Esophagus squamous epithelium (tissue), 5 donors: Measurements from ENCODE around the gene PRKCB. TPM values are rescaled to one million over a fixed set of nuclear protein-coding genes. Genes with fewer than 3 reads are reported as not detected.

Experiments
- DNase-seq: peaks from one replicate; lab custom pipeline; 2025; lab: John Stamatoyannopoulos, UW
- H3K27ac ChIP-seq, 4 donors: fragments of 200-600 bp; sonication (generic); one replicate each; pipeline ENCODE4 v1.5.1; 2016 to 2019; ENCODE audit warnings: mild to moderate bottlenecking in 1 of 4
- H3K27me3 ChIP-seq, 4 donors: fragments of 200-600 bp; sonication (generic); 1 replicate in 3 of 4; 2 replicates in 1 of 4; pipeline versions ENCODE4 v1.5.1 to v1.6.0; 2017 to 2021; ENCODE audit warnings: antibody characterized with exemption in 1 of 4
- H3K36me3 ChIP-seq, 3 donors: fragments of 200-600 bp; sonication (generic); one replicate each; pipeline ENCODE4 v1.5.1; 2016 to 2019
- H3K4me1 ChIP-seq, 3 donors: fragments of 200-600 bp; sonication (generic); one replicate each; pipeline ENCODE4 v1.5.1; 2017 to 2019
- H3K4me3 ChIP-seq, 4 donors: fragments of 200-600 bp; sonication (generic); 1 replicate in 3 of 4; 2 replicates in 1 of 4; pipeline ENCODE4 v1.5.1; 2016 to 2019; ENCODE audit warnings: mild to moderate bottlenecking in 2 of 4, moderate library complexity in 1 of 4
- H3K9me3 ChIP-seq, 3 donors: fragments of 200-600 bp; sonication (generic); one replicate each; pipeline ENCODE4 v1.5.1; 2016 to 2019
- POLR2A ChIP-seq, 4 donors: fragments of 450-650 bp; IDR thresholded peaks; one replicate each; pipeline ENCODE4 v1.6.1; 2017; ENCODE audit warnings: antibody characterized with exemption in 4 of 4, mild to moderate bottlenecking in 4 of 4, moderate library complexity in 3 of 4
- WGBS, 2 donors: methylation state at CpG; one replicate each; pipeline ENCODE4 v1.1.5; 2018; 5-methylcytosine and 5-hydroxymethylcytosine counted together
- intact Hi-C: fragments of 100-400 bp; cut with DNase I; formaldehyde crosslinking; loops from one replicate; pipeline ENCODE4 v1.15.0; 2022
- total RNA-seq, 4 donors: library from RNA; depleted of rRNA; stranded (reverse); fragments of >200 nt; gene quantifications; one replicate each; pipeline ENCODE4 v1.1.0, GENCODE V29; 2016
- TF ChIP-seq, protein P1 (sequence below), 6 experiments: fragments of 450-650 bp in 4 of 6; fragments of 200-600 bp in 2 of 6; sonication (generic) in 2 of 6; IDR thresholded peaks; one replicate each; pipeline ENCODE4 v1.5.1; 2016 to 2019; ENCODE audit warnings: antibody characterized with exemption in 6 of 6, mild to moderate bottlenecking in 4 of 6, moderate library complexity in 4 of 6
- donor health status: DM: yes; HTN: yes; CAD: no.

PRKCB gene
- total RNA-seq, 4 donors from 2014 or later = 0.38 to 4.0 (median 1.7) TPM

GRCh38 chr16:23796941-23797340, 38.8 kb upstream of the PRKCB start:
- Histone ChIP-seq H3K4me1 (no peaks in the 10 kb centered on the region), H3K4me3 (no peak overlapping the region), H3K9me3 (no peaks in the 10 kb centered on the region), H3K36me3 (no peaks in the 10 kb centered on the region), H3K27me3 (peaks cover 0 to 17% (median 0%) of the 10 kb centered on the region in 4 donors), H3K27ac (no peak overlapping the region)
- TF ChIP-seq, protein P1, sequence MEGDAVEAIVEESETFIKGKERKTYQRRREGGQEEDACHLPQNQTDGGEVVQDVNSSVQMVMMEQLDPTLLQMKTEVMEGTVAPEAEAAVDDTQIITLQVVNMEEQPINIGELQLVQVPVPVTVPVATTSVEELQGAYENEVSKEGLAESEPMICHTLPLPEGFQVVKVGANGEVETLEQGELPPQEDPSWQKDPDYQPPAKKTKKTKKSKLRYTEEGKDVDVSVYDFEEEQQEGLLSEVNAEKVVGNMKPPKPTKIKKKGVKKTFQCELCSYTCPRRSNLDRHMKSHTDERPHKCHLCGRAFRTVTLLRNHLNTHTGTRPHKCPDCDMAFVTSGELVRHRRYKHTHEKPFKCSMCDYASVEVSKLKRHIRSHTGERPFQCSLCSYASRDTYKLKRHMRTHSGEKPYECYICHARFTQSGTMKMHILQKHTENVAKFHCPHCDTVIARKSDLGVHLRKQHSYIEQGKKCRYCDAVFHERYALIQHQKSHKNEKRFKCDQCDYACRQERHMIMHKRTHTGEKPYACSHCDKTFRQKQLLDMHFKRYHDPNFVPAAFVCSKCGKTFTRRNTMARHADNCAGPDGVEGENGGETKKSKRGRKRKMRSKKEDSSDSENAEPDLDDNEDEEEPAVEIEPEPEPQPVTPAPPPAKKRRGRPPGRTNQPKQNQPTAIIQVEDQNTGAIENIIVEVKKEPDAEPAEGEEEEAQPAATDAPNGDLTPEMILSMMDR (IDR thresholded peaks at IDR 0.05) = no peak
- TF ChIP-seq POLR2A (IDR thresholded peaks at IDR 0.05) = no peak
- no peak for DNase-seq
- 67 to 79% methylated on average over 2 of the region's 2 CpGs for WGBS, 2 donors
- intact Hi-C loops = no loop called here

GRCh38 chr16:23801378-23801777, 34.4 kb upstream of the PRKCB start:
- Histone ChIP-seq H3K27ac (no peak overlapping the region), H3K36me3 (no peaks in the 10 kb centered on the region), H3K27me3 (peaks cover 0 to 14% (median 0%) of the 10 kb centered on the region in 4 donors), H3K4me3 (no peak overlapping the region), H3K9me3 (no peaks in the 10 kb centered on the region), H3K4me1 (peaks cover 0 to 7% (median 0%) of the 10 kb centered on the region in 3 donors)
- WGBS, 2 donors = 3 to 6% methylated on average over 4 to 5 of the region's 5 CpGs
- no peak for TF ChIP-seq POLR2A (IDR thresholded peaks at IDR 0.05)
- TF ChIP-seq, protein P1 (IDR thresholded peaks at IDR 0.05) = peak; percentile 47 to 73 (median 61)
- DNase-seq = no peak
- intact Hi-C loops = loop anchor here (5.0 to 10.0 kb wide), 2 partner anchors 211 to 703 kb away; no protein-coding TSS in a partner anchor

GRCh38 chr16:23802776-23803175, 33.0 kb upstream of the PRKCB start:
- intact Hi-C loops = loop anchor here (5.0 to 10.0 kb wide), 2 partner anchors 210 to 702 kb away; no protein-coding TSS in a partner anchor
- WGBS, 2 donors = 29 to 51% methylated on average over 2 of the region's 2 CpGs

DNA sequence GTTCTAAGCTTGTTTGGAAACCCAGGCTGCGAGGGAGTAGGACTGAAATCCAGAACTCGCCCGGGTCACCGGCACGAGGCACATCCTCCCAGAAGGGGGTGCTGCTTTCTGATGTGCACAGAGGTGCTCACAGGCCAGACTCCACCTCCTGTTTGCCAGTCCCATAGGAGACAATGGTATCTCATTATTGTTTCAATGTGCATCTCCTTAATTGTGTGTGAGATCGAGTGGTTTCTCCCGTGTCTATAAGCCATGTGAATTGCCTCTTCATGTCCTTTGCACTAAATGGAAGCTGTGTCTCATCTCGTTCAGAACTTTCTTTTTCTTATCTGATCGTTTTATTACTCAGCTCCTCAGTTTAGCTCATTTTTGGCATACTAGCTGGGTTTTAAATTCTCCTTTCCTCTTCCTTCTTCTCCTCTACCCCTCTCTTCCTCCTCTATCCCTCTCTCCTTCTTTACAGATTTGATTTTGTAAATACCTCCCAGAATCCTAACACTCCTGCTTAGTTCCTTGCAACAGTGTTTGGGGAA, 32.1 kb upstream of the PRKCB start:
- no peaks in the 10 kb centered on the region for H3K9me3 ChIP-seq
- H3K4me3 ChIP-seq = peak overlapping the region in 1 of 4 donors; percentile 18
- H3K27ac ChIP-seq = no peak overlapping the region
- H3K4me1 ChIP-seq = peaks cover 0 to 7% (median 0%) of the 10 kb centered on the region in 3 donors
- no peaks in the 10 kb centered on the region for H3K36me3 ChIP-seq
- TF ChIP-seq POLR2A (IDR thresholded peaks at IDR 0.05) = no peak
- TF ChIP-seq, protein P1 (IDR thresholded peaks at IDR 0.05) = peak in 5 of 6 experiments; percentile 32 to 48 (median 39)
- WGBS, 2 donors = 4 to 6% methylated on average over 9 of the region's 9 CpGs
- DNase-seq = no peak
- intact Hi-C loops = loop anchor here (5.0 to 10.0 kb wide), 2 partner anchors 209 to 701 kb away; no protein-coding TSS in a partner anchor
- no peaks in the 10 kb centered on the region for H3K27me3 ChIP-seq

More at GRCh38 chr16:23802776-23803175, 33.0 kb upstream of the PRKCB start:
- TF ChIP-seq POLR2A (IDR thresholded peaks at IDR 0.05) = no peak
- TF ChIP-seq, protein P1 (IDR thresholded peaks at IDR 0.05) = no peak
- H3K27me3 ChIP-seq = peaks cover 0 to 6% (median 0%) of the 10 kb centered on the region in 4 donors
- no peak for DNase-seq
- H3K4me1 ChIP-seq = peaks cover 0 to 7% (median 0%) of the 10 kb centered on the region in 3 donors
- H3K9me3 ChIP-seq = no peaks in the 10 kb centered on the region
- no peak overlapping the region for H3K27ac ChIP-seq
- no peaks in the 10 kb centered on the region for H3K36me3 ChIP-seq
- no peak overlapping the region for H3K4me3 ChIP-seq

DNA sequence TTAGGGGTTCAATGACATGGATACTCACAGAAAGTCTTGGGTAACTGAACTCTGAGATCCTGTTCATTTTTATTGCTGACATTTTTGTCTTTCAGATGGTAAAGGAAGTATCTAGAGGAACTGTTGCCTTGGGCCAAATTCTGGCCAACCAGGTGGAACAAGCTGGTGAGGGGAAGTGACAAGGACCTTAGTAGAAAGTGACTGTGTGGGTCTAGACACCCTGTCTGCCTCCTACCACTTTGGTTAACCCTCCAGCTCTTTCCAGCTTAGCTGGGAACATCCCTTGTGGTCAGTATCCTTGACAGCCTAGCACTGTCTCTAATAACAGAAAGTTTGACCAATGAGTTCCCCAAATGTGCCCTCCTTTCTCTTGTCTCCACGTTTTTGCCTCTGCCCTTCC, 28.8 kb upstream of the PRKCB start:
- no peak for DNase-seq
- no peak overlapping the region for H3K27ac ChIP-seq
- H3K27me3 ChIP-seq = peaks cover 0 to 4% (median 0%) of the 10 kb centered on the region in 4 donors
- H3K4me1 ChIP-seq = peaks cover 0 to 7% (median 0%) of the 10 kb centered on the region in 3 donors
- H3K36me3 ChIP-seq = no peaks in the 10 kb centered on the region
- intact Hi-C loops = loop anchor here (10.0 kb wide), 1 partner anchor 698 kb away; no protein-coding TSS in a partner anchor
- H3K9me3 ChIP-seq = no peaks in the 10 kb centered on the region
- 34 to 40% methylated on average over 1 of the region's 1 CpG for WGBS, 2 donors
- H3K4me3 ChIP-seq = no peak overlapping the region
- no peak for TF ChIP-seq POLR2A (IDR thresholded peaks at IDR 0.05)
- TF ChIP-seq, protein P1 (IDR thresholded peaks at IDR 0.05) = no peak
